ENCODE data around the gene CDH4. TPM values are rescaled to one million over a fixed set of nuclear protein-coding genes. Genes with fewer than 3 reads are reported as not detected.

Gene CDH4
- total and polyA plus RNA-seq, 2 of the 4 experiments (the other 2 are of a cell fraction), result 1.6 to 3.5 TPM

DNA sequence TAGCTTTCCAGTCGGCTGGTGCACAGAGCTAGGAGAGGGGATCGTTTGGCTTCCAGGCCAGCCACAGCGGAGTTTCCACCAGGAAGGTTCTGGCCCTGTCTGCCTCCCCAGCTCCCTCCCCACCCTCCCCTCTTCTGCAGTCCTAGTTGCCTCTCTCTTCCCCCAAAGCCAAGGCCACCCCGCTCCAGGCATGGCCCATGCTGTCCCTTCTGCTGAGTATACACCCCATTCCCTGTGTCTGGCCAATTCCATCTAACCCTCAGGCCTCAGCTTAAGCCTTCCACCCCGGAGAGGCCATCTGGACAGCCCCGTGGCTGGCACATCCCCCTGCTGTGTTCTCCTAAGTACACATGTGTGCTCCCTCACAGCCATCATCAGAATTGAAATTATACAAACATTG lies 167.4 kb downstream of the CDH4 start:
- ChIA-PET CTCF (no interaction called here), POLR2A (ENCODE audit: unreplicated experiment) (no interaction called here)
- no peaks in the 10 kb centered on the region for H3K9me1 ChIP-seq (ENCODE audit: insufficient read depth, low read length)
- no peak overlapping the region for H3K27ac ChIP-seq (ENCODE audit: insufficient read depth, low read length)
- H4K91ac ChIP-seq (ENCODE audit: insufficient read depth, low read depth, low read length), result no peak overlapping the region
- no peak overlapping the region for H3K4ac ChIP-seq (ENCODE audit: low read depth, low read length)
- H3K4me1 ChIP-seq (ENCODE audit: control insufficient read depth, insufficient read depth, low read length), result no peaks in the 10 kb centered on the region
- in situ Hi-C loops (cut with MboI; ENCODE audit: low sequenced_read_pairs), result no loop called here
- H4K8ac ChIP-seq (ENCODE audit: low read depth in 2 of 2, low read length in 2 of 2), result no peak overlapping the region
- no peak overlapping the region for H2AK5ac ChIP-seq (ENCODE audit: low read depth, low read length)
- 80% methylated on average over 1 of the region's 6 CpGs; no CpG with 5 or more reads in 1 of the 2 experiments for WGBS, 2 experiments (ENCODE audit: extremely low coverage in 2 of 2, insufficient read length in 1 of 2)
- H2AFZ ChIP-seq (replicated peaks; ENCODE audit: low read length, poor library complexity), result no peak overlapping the region
- no peak overlapping the region for H3K56ac ChIP-seq (ENCODE audit: extremely low read depth, insufficient read depth, low read length)
- TF ChIP-seq CHD1 (IDR thresholded peaks at IDR 0.05; ENCODE audit: low read depth, low read length) (no peak), CEBPB (IDR thresholded peaks at IDR 0.05; ENCODE audit: low read depth, low read length) (no peak), MAFK (IDR thresholded peaks at IDR 0.05; ENCODE audit: low read depth, low read length) (no peak), RFX5 (IDR thresholded peaks at IDR 0.05; ENCODE audit: low read depth, low read length) (no peak), FOS (IDR thresholded peaks at IDR 0.05; ENCODE audit: low read depth, low read length) (no peak), MXI1 (IDR thresholded peaks at IDR 0.05; ENCODE audit: borderline replicate concordance, low read depth, low read length) (no peak), CTCF (conservative IDR thresholded peaks at IDR 0.05; ENCODE audit: low read depth, low read length) (no peak), POLR2A (IDR thresholded peaks at IDR 0.05; ENCODE audit: low read depth, low read length) (no peak), MAZ (IDR thresholded peaks at IDR 0.05; ENCODE audit: borderline replicate concordance, low read depth, low read length) (no peak), SMC3 (IDR thresholded peaks at IDR 0.05; ENCODE audit: low read depth, low read length) (no peak), NFE2L2 (IDR thresholded peaks at IDR 0.05; ENCODE audit: low read depth, low read length) (no peak)
- TF ChIP-seq, protein P1, sequence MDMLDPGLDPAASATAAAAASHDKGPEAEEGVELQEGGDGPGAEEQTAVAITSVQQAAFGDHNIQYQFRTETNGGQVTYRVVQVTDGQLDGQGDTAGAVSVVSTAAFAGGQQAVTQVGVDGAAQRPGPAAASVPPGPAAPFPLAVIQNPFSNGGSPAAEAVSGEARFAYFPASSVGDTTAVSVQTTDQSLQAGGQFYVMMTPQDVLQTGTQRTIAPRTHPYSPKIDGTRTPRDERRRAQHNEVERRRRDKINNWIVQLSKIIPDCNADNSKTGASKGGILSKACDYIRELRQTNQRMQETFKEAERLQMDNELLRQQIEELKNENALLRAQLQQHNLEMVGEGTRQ (IDR thresholded peaks at IDR 0.05; ENCODE audit: low read depth, low read length), result no peak
- TF ChIP-seq, protein P2, sequence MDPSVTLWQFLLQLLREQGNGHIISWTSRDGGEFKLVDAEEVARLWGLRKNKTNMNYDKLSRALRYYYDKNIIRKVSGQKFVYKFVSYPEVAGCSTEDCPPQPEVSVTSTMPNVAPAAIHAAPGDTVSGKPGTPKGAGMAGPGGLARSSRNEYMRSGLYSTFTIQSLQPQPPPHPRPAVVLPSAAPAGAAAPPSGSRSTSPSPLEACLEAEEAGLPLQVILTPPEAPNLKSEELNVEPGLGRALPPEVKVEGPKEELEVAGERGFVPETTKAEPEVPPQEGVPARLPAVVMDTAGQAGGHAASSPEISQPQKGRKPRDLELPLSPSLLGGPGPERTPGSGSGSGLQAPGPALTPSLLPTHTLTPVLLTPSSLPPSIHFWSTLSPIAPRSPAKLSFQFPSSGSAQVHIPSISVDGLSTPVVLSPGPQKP (IDR thresholded peaks at IDR 0.05; ENCODE audit: borderline replicate concordance, low read depth, low read length), result no peak
- no peak for DNase-seq
- H4K5ac ChIP-seq (ENCODE audit: low read depth, low read length), result no peak overlapping the region
- no peaks in the 10 kb centered on the region for H4K20me1 ChIP-seq (ENCODE audit: insufficient read depth, low read length)
- no peak overlapping the region for H3K9ac ChIP-seq (ENCODE audit: low read depth, low read length)
- H3K36me3 ChIP-seq (ENCODE audit: control insufficient read depth, insufficient read depth, low read length), result no peaks in the 10 kb centered on the region
- no peak overlapping the region for H2BK20ac ChIP-seq (ENCODE audit: low read depth, low read length)
- ATAC-seq (ENCODE audit: low read depth), result no peak
- dilution Hi-C loops (cut with HindIII; ENCODE audit: low sequenced_read_pairs, unreplicated experiment), result no loop called here
- no peak overlapping the region for H2BK5ac ChIP-seq (ENCODE audit: low read depth, low read length, poor library complexity, severe bottlenecking)
- no peak overlapping the region for H2AK9ac ChIP-seq (replicated peaks; ENCODE audit: low read depth, low read length, poor library complexity)
- no peaks in the 10 kb centered on the region for H3K27me3 ChIP-seq (ENCODE audit: control insufficient read depth, insufficient read depth, low read length)
- no peak overlapping the region for H3K18ac ChIP-seq (ENCODE audit: low read depth, low read length)
- no peak overlapping the region for H3K4me2 ChIP-seq (ENCODE audit: low read depth, low read length)
- no peak overlapping the region for H2BK15ac ChIP-seq (ENCODE audit: low read depth, low read length)
- peaks cover 8% of the 10 kb centered on the region for H3K9me3 ChIP-seq (ENCODE audit: control insufficient read depth, insufficient read depth, low read length)
- H3K4me3 ChIP-seq (ENCODE audit: insufficient read depth, low read depth, low read length), result no peak overlapping the region
- intact Hi-C loops (cut with micrococcal nuclease), result no loop called here
- BruUV-seq (replicated peaks), result no TSS peak
- H2BK120ac ChIP-seq (ENCODE audit: low read depth, low read length), result no peak overlapping the region
- no peak overlapping the region for H3K14ac ChIP-seq (replicated peaks; ENCODE audit: low read depth, low read length)
- no peaks in the 10 kb centered on the region for H3K79me1 ChIP-seq (ENCODE audit: low read depth in 1 of 2, low read length in 2 of 2)
- no peak overlapping the region for H3K23ac ChIP-seq (ENCODE audit: low read depth, low read length)

Measured in IMR-90 (cell line).